Mucosa of rectum (tissue), 2 donors: ENCODE results near the gene RAB6A.
A peak's percentile ranks its signal among the peaks of the same experiment; 100 is the strongest.

Experiments used
- H3K27ac ChIP-seq, 2 donors: one replicate each; pipeline ENCODE4 v1.7.0; 2013; ENCODE audit warnings: inconsistent platforms in 2 of 2, low read depth in 2 of 2, low read length in 2 of 2
- H3K27me3 ChIP-seq, 2 donors: one replicate each; pipeline ENCODE4 v1.7.0; 2013; ENCODE audit warnings: low read length in 2 of 2; ENCODE audit not compliant: control insufficient read depth in 2 of 2, insufficient read depth in 2 of 2
- H3K36me3 ChIP-seq, 2 donors: one replicate each; pipeline ENCODE4 v1.7.0; 2013; ENCODE audit warnings: low read length in 2 of 2; ENCODE audit not compliant: control insufficient read depth in 2 of 2, insufficient read depth in 2 of 2
- H3K4me1 ChIP-seq, 2 donors: one replicate each; pipeline ENCODE4 v1.7.0; 2013; ENCODE audit warnings: low read length in 2 of 2, mild to moderate bottlenecking in 1 of 2; ENCODE audit not compliant: control insufficient read depth in 2 of 2, insufficient read depth in 2 of 2
- H3K4me3 ChIP-seq, 2 donors: one replicate each; pipeline ENCODE4 v1.7.0; 2013; ENCODE audit warnings: low read length in 2 of 2
- H3K9ac ChIP-seq, 2 donors: one replicate each; pipeline ENCODE4 v1.7.0; 2013; ENCODE audit warnings: low read length in 2 of 2, low read depth in 1 of 2, mild to moderate bottlenecking in 1 of 2
- H3K9me3 ChIP-seq, 2 donors: one replicate each; pipeline ENCODE4 v1.7.0; 2013; ENCODE audit warnings: low read length in 2 of 2; ENCODE audit not compliant: control insufficient read depth in 2 of 2
- donor health status: healthy.
- donor health status: Normal muscosa, but diverticular disease.

Gene RAB6A

GRCh38 chr11:73651252-73651651, 109.6 kb downstream of the RAB6A start:
- H3K9ac ChIP-seq: no peak overlapping the region
- H3K4me3 ChIP-seq: no peak overlapping the region
- H3K4me1 ChIP-seq: peaks cover 5 to 10% of the 10 kb centered on the region in 2 donors
- no peaks in the 10 kb centered on the region for H3K36me3 ChIP-seq
- no peaks in the 10 kb centered on the region for H3K27me3 ChIP-seq
- no peaks in the 10 kb centered on the region for H3K9me3 ChIP-seq
- no peak overlapping the region for H3K27ac ChIP-seq

GRCh38 chr11:73650400-73650799, 110.5 kb downstream of the RAB6A start:
- Histone ChIP-seq H3K9me3 (no peaks in the 10 kb centered on the region), H3K36me3 (no peaks in the 10 kb centered on the region), H3K4me1 (peaks cover 5 to 10% of the 10 kb centered on the region in 2 donors), H3K27ac (no peak overlapping the region), H3K4me3 (no peak overlapping the region), H3K9ac (no peak overlapping the region), H3K27me3 (no peaks in the 10 kb centered on the region)

GRCh38 chr11:73649206-73649605, 111.7 kb downstream of the RAB6A start:
- Histone ChIP-seq H3K9me3 (no peaks in the 10 kb centered on the region), H3K9ac (no peak overlapping the region), H3K4me3 (no peak overlapping the region), H3K27ac (no peak overlapping the region), H3K36me3 (no peaks in the 10 kb centered on the region), H3K27me3 (no peaks in the 10 kb centered on the region), H3K4me1 (peaks cover 5 to 10% of the 10 kb centered on the region in 2 donors)

- Histone ChIP-seq H3K36me3 (no peaks in the 10 kb centered on the region), H3K9ac (no peak overlapping the region), H3K4me3 (no peak overlapping the region), H3K27me3 (no peaks in the 10 kb centered on the region), H3K9me3 (no peaks in the 10 kb centered on the region), H3K27ac (no peak overlapping the region), H3K4me1 (peaks cover 5 to 10% of the 10 kb centered on the region in 2 donors)
Measured at GRCh38 chr11:73648571-73649046, 112.3 kb downstream of the RAB6A start.

- Histone ChIP-seq H3K9me3 (no peaks in the 10 kb centered on the region), H3K27ac (no peak overlapping the region), H3K9ac (peak overlapping the region in 1 of 2 donors; percentile 32), H3K4me3 (peak overlapping the region in 1 of 2 donors; percentile 74), H3K36me3 (no peaks in the 10 kb centered on the region), H3K27me3 (no peaks in the 10 kb centered on the region), H3K4me1 (peaks cover 5 to 10% of the 10 kb centered on the region in 2 donors)
Measured at GRCh38 chr11:73648121-73648520, 112.8 kb downstream of the RAB6A start.

- H3K4me1 ChIP-seq: peaks cover 5 to 10% of the 10 kb centered on the region in 2 donors
- peak overlapping the region in 1 of 2 donors; percentile 48 for H3K27ac ChIP-seq
- H3K4me3 ChIP-seq: peak overlapping the region; percentile 52 to 74
- no peaks in the 10 kb centered on the region for H3K27me3 ChIP-seq
- H3K9me3 ChIP-seq: no peaks in the 10 kb centered on the region
- no peaks in the 10 kb centered on the region for H3K36me3 ChIP-seq
- H3K9ac ChIP-seq: peak overlapping the region; percentile 32 to 52
Measured at GRCh38 chr11:73647459-73648100, 113.3 kb downstream of the RAB6A start.

GRCh38 chr11:73645972-73646631, 114.8 kb downstream of the RAB6A start, which contains the start of gene PLEKHB1:
Gene PLEKHB1, plus strand, starts transcription at chr11:73646581. Its CDS starts 28 bp downstream, at chr11:73646609.
- Histone ChIP-seq H3K9me3 (no peaks in the 10 kb centered on the region), H3K27ac (no peak within 1 kb of the TSS), H3K4me1 (peaks cover 5% of the 10 kb centered on the region in 2 donors), H3K36me3 (no peaks in the 10 kb centered on the region), H3K9ac (no peak within 1 kb of the TSS), H3K27me3 (no peaks in the 10 kb centered on the region), H3K4me3 (peak within 1 kb of the TSS in 1 of 2 donors; percentile 74)

GRCh38 chr11:73645121-73645969, 115.5 kb downstream of the RAB6A start:
- no peaks in the 10 kb centered on the region for H3K27me3 ChIP-seq
- no peaks in the 10 kb centered on the region for H3K9me3 ChIP-seq
- no peak overlapping the region for H3K4me3 ChIP-seq
- H3K36me3 ChIP-seq: no peaks in the 10 kb centered on the region
- H3K27ac ChIP-seq: no peak overlapping the region
- peaks cover 5% of the 10 kb centered on the region in 2 donors for H3K4me1 ChIP-seq
- no peak overlapping the region for H3K9ac ChIP-seq

GRCh38 chr11:73641668-73642067, 119.2 kb downstream of the RAB6A start:
- Histone ChIP-seq H3K27me3 (no peaks in the 10 kb centered on the region), H3K36me3 (no peaks in the 10 kb centered on the region), H3K4me3 (no peak overlapping the region), H3K9ac (no peak overlapping the region), H3K9me3 (no peaks in the 10 kb centered on the region), H3K4me1 (no peaks in the 10 kb centered on the region), H3K27ac (no peak overlapping the region)

- Histone ChIP-seq H3K9me3 (no peaks in the 10 kb centered on the region), H3K4me3 (no peak overlapping the region), H3K36me3 (no peaks in the 10 kb centered on the region), H3K27ac (no peak overlapping the region), H3K27me3 (no peaks in the 10 kb centered on the region), H3K4me1 (no peaks in the 10 kb centered on the region), H3K9ac (no peak overlapping the region)
Measured at GRCh38 chr11:73640592-73640991, 120.3 kb downstream of the RAB6A start.
